Activated CD4-positive, CD25-positive, alpha-beta regulatory T cell treated with anti-CD3 and anti-CD28 coated beads, Interleukin-2, amount 50 U/mL, for 72 hours (primary cell): Measurements from ENCODE around the gene SDK1.

Experiments used
- DNase-seq: peaks from one replicate; pipeline ENCODE4 v3.0.0; 2021

SDK1 gene

DNA sequence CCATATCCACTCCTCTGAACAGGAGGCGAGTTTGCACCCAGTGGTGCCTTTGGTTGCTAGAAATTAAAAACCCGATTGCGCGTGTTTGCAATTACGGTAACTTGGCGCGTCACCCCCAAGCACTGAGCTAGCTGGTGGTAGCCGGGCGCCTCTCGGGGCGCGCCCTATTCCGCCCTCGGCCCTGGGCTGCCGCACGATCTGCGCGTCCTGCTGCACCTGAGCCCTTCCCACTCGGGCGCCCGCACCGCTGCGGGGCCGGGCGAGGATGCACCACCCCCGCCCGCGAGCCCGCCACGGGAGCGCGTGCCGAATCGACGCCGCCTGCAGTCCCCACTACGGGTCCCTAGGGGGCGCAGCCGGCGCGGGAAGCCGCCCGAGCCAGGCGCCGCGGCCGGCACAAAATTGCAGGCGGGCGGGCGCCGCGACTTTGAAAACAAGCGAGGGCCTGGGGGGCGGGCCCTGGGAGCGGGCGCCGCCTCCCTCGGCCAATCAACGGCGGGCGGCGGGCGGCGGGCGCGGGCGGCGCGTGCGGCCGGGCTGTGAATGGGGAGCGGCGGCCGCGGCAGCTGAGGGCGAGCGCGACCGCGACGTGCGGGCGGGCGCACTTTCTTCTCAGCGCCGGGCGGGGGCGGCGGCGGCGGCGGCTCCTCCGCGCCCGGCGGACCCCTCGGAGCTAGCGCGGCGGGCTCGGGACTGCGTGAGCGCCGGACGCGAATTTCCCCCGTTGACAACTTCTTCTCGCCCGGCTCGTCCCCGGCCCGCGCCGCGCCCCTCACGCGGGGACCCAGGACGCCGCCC, at the start of gene SDK1:
Gene SDK1 (plus strand): TSS at position 602 of the 798 bp plus-strand sequence. CDS start 335 bp downstream, outside the sequence.
- peak; percentile 87 for DNase-seq

DNA sequence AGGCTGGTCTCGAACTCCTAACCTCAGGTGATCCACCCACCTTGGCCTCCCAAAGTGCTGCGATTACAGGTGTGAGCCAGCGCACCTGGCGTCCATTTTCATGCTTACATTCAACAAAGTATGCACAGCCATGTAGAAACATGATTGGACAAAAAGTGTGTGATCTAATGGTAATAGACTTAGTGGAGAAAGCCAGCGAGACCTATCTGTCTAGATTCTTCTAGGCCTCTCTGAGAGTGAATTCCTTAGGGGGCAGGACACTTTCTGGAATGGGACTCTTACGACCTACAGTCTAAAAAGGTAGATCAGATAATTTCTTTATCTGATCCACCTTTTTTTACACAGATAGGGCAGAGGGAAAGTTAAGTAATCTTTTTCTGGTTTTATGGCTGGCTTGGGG, 46.3 kb upstream of the SDK1 start:
- DNase-seq: no peak

GRCh38 chr7:3259711-3260400, 41.2 kb upstream of the SDK1 start:
- DNase-seq: no peak

DNA sequence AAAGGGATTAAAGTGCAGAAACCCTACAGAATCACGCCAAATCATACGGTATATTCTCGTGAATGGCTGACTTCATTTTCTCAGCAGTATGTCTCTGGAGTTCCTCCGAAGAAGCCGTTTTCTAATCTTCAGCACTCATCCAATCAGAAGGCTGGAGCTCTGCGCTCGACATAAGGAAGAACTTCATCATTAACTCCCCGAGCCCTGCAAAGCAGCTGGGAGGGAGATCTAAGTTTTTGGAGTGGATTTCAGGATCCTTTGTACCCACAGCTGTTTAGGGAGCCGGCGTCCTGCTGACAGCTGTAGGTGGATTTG, 40.7 kb upstream of the SDK1 start:
- DNase-seq: no peak

DNA sequence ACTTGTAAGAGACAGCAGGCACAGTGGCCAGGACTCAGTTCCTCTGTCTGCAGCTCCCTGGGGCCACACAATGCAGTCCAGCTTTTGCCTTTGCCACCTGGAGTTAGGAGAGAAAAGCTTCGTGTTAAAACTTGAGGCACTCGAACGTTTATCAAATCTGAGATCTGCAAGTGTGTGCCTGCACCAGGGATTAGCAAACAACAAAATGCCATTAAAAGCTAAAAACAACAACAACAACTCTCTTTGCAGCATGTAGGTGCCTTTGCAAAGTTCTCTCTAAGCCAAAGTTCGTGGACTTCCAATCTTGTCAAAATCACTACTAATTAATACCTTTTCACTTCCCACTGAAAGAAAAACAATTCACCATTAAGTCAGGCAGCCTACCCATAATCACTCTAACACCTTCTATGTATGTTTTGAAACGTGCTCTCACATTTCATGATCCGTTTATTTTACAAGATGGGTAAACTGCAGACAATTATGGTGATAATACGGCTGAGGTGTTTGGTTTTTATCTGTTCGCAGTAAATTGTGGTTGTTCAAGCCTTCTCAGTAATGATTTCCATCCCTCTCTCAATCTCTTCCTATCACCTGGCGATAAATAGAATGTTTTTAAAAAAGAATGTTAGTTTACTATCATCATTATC, 36.2 kb upstream of the SDK1 start:
- no peak for DNase-seq

- DNase-seq: no peak
Measured at GRCh38 chr7:3265388-3265787, 35.7 kb upstream of the SDK1 start.

DNA sequence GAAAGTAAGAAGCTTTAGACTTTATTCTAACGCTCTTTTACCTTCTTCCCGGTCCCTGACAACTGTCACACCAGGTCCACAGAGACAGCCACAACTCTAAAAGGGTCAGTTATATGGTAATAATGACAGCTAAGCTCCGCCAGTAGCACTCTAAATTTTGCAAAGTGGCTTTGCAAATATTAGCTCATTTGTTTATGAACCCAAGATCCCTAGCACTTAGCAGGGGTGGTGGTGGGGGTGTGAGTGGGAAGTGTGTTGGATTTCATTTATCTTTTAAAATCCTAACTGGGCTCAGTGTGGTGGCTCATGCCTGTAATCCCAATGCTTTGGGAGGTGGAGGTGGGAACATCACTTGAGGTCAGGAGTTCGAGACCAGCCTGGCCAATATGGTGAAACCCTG, 34.8 kb upstream of the SDK1 start:
- no peak for DNase-seq

GRCh38 chr7:3267966-3268690, 32.9 kb upstream of the SDK1 start:
- no peak for DNase-seq

GRCh38 chr7:3270362-3270761, 30.7 kb upstream of the SDK1 start:
- no peak for DNase-seq

- no peak for DNase-seq
Measured at GRCh38 chr7:3271298-3271697, 29.8 kb upstream of the SDK1 start.

GRCh38 chr7:3272691-3273141, 28.3 kb upstream of the SDK1 start:
- DNase-seq: no peak

DNA sequence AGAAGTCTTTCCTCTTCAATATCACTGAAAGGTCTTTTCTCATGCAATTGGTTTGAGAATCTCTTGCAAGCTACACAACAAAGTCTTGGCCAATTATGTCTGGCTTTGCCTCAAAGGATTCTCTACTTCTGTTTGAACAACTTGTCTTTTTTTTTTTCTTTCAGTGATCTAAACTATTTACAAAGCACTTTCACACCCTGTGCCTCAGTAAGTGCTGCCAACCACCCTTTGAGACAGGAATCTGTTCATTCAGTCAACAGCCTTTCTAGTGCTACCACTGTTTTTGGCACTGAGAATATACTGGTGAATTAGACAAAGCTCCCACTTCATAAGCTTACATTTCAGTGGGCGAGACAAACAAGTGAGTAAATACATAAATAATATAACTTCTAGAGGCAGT, 26.9 kb upstream of the SDK1 start:
- no peak for DNase-seq

- no peak for DNase-seq
Measured at GRCh38 chr7:3277604-3278572, 23.2 kb upstream of the SDK1 start.

- no peak for DNase-seq
Measured at GRCh38 chr7:3279147-3279818, 21.8 kb upstream of the SDK1 start.

GRCh38 chr7:3280445-3280844, 20.6 kb upstream of the SDK1 start:
- DNase-seq: no peak

- DNase-seq: no peak
Measured at GRCh38 chr7:3280946-3281656, 20.0 kb upstream of the SDK1 start.

- DNase-seq: no peak
Measured at GRCh38 chr7:3282457-3282856, 18.6 kb upstream of the SDK1 start.

DNA sequence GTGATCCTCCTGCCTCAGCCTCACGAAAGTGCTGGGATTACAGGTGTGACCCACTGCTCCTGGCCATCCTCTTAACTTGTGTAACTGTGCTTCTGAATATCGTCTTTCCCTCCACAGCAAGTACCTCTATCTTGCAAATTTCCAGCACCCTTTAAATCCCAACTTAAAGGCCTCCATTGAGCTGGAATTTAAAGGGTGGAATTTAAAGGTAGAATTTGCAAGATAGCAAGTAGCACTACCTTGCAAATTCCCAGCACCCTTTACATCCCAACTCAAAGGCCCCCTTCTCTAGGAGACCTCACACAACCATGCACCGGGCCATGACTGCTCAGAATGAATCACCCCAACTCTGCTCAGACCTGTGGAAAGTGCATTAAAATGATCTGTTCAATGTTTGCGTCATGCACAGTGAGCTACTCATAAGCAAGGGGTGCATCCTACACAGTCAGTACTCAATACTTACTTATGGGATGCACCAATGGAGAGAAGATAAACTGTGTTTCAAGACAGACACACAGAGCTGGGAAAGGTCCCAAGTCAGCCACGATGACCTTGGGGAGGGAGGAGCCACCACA, 17.8 kb upstream of the SDK1 start:
- DNase-seq: no peak

- DNase-seq: no peak
Measured at GRCh38 chr7:3285652-3286051, 15.4 kb upstream of the SDK1 start.

DNA sequence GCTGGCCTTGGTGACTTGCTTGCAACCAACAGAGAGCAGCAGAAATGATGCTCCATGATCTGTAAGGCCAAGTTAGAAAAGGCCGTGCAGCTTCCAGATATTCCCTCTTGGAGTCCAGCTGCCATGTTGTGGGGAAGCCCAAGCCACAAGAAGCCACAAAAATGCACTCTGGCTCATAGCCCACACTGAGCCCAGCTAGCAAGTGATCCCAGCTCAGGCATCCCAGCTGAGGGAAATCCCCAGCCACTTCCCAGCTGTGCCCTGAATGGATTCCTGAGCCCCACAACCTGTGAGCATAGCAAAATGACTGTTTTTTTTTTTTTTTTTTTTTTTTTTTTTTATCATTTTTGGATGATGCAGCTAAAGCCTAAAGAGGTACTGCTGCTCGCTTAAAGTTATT, 11.1 kb upstream of the SDK1 start:
- DNase-seq: no peak

DNA sequence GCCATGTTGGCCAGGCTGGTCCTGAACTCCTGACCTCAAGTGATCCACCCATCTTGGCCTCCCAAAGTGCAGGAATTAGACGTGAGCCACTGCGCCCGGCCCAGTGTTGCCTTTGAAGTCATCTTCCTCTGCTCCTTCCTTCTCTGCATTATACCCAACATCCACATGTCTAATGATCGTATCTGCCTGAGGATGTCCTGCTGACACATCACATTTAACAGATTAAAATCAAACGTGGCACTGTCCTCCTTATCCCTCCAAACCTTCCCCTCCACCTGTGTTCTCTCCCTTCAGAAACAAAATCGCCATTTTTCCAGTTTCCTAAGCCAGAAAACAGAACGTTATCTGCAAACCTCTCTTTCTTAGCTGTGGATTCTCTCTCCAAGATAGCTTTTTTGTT, 8.4 kb upstream of the SDK1 start:
- DNase-seq: no peak
